DOHH2 (cell line): Measurements from ENCODE around the gene TUBA8.

Source experiments
- H3F3A ChIP-seq: fragments of 200-600 bp; sonication (generic), shearing (Covaris generic); 2 replicates; pipeline ENCODE4 v1.6.0; 2016; ENCODE audit warnings: antibody characterized with exemption, mild to moderate bottlenecking; ENCODE audit not compliant: control insufficient read depth, insufficient read depth
- H3K27ac ChIP-seq: fragments of 200-600 bp; sonication (generic); 2 replicates; pipeline ENCODE4 v1.5.1; 2014; ENCODE audit warnings: low read depth, mild to moderate bottlenecking, low read length, moderate library complexity
- H3K27me3 ChIP-seq: fragments of 200-600 bp; sonication (generic); 2 replicates; pipeline ENCODE4 v1.6.1; 2014; ENCODE audit warnings: mild to moderate bottlenecking, low read length, mixed read lengths; ENCODE audit not compliant: control insufficient read depth
- H3K36me3 ChIP-seq: fragments of 200-600 bp; sonication (generic); 2 replicates; pipeline ENCODE4 v1.6.1; 2014; ENCODE audit warnings: mild to moderate bottlenecking, low read length, moderate library complexity, mixed read lengths; ENCODE audit not compliant: control insufficient read depth
- H3K4me1 ChIP-seq: fragments of 200-600 bp; sonication (generic); 2 replicates; pipeline ENCODE4 v1.6.1; 2014; ENCODE audit warnings: mild to moderate bottlenecking, low read length, mixed read lengths; ENCODE audit not compliant: control insufficient read depth
- H3K4me2 ChIP-seq: fragments of 200-600 bp; sonication (generic); 2 replicates; pipeline ENCODE4 v1.6.0; 2014; ENCODE audit warnings: mild to moderate bottlenecking, low read length, moderate library complexity
- H3K4me3 ChIP-seq: fragments of 200-600 bp; sonication (generic); 2 replicates; pipeline ENCODE4 v1.5.1; 2014; ENCODE audit warnings: mild to moderate bottlenecking, low read length, mixed read lengths
- H3K79me2 ChIP-seq: fragments of 200-600 bp; sonication (generic); 2 replicates; pipeline ENCODE4 v1.6.1; 2014; ENCODE audit warnings: mild to moderate bottlenecking, low read length, mixed read lengths; ENCODE audit not compliant: control insufficient read depth
- H3K9me2 ChIP-seq: fragments of 200-600 bp; sonication (generic); replicated peaks from 2 replicates; pipeline ENCODE4 v1.6.1; 2014; ENCODE audit warnings: mild to moderate bottlenecking, low read length, mixed read lengths; ENCODE audit not compliant: control insufficient read depth
- H3K9me3 ChIP-seq: fragments of 200-600 bp; sonication (generic); 2 replicates; pipeline ENCODE4 v1.6.1; 2014; ENCODE audit warnings: antibody characterized with exemption, low read length, mixed read lengths; ENCODE audit not compliant: control insufficient read depth, insufficient read depth
- H4K20me1 ChIP-seq: fragments of 200-600 bp; sonication (generic); 2 replicates; pipeline ENCODE4 v1.6.0; 2014; ENCODE audit warnings: low read depth, mild to moderate bottlenecking, antibody characterized with exemption, low read length, moderate library complexity; ENCODE audit not compliant: control insufficient read depth, insufficient read depth
- CTCF ChIP-seq: fragments of 200-600 bp; sonication (generic); IDR thresholded peaks from one replicate; pipeline ENCODE4 v1.5.1; 2014; ENCODE audit warnings: antibody characterized with exemption, mild to moderate bottlenecking, low read depth, low read length; ENCODE audit not compliant: poor library complexity, severe bottlenecking
- EZH2phosphoT487 ChIP-seq: fragments of 200-600 bp; sonication (generic); IDR thresholded peaks from 2 replicates; pipeline ENCODE4 v1.6.1; 2017; ENCODE audit warnings: borderline replicate concordance, mild to moderate bottlenecking, antibody characterized with exemption, low read length, moderate library complexity, mixed read lengths

TUBA8 gene

GRCh38 chr22:18144105-18144504 is 33.5 kb downstream of the TUBA8 start:
- Histone ChIP-seq H3F3A (0 out of 2 replicates have a peak, but pooled peaks cover 3% of the 10 kb centered on the region), H3K4me1 (no peaks in the 10 kb centered on the region), H3K9me2 (no peaks in the 10 kb centered on the region), H3K27me3 (peaks cover 12% of the 10 kb centered on the region), H3K27ac (no peak overlapping the region), H4K20me1 (no peaks in the 10 kb centered on the region), H3K9me3 (no peaks in the 10 kb centered on the region; the same call in 1 of the 2 replicates), H3K4me2 (no peak overlapping the region), H3K36me3 (no peaks in the 10 kb centered on the region), H3K4me3 (no peak overlapping the region), H3K79me2 (no peaks in the 10 kb centered on the region)
- TF ChIP-seq EZH2phosphoT487 (no peak), CTCF (no peak)

GRCh38 chr22:18145676-18146388 is 35.2 kb downstream of the TUBA8 start:
- H3K9me2 ChIP-seq, result no peaks in the 10 kb centered on the region
- TF ChIP-seq EZH2phosphoT487, result no peak
- no peaks in the 10 kb centered on the region for H3K36me3 ChIP-seq
- no peaks in the 10 kb centered on the region for H4K20me1 ChIP-seq
- H3F3A ChIP-seq, result 0 out of 2 replicates have a peak, but pooled peaks cover 6% of the 10 kb centered on the region
- H3K9me3 ChIP-seq, result no peaks in the 10 kb centered on the region; the same call in 1 of the 2 replicates
- peaks cover 25% of the 10 kb centered on the region for H3K27me3 ChIP-seq
- H3K4me1 ChIP-seq, result peaks cover 5% of the 10 kb centered on the region
- H3K4me3 ChIP-seq, result no peak overlapping the region
- no peak overlapping the region for H3K4me2 ChIP-seq
- H3K79me2 ChIP-seq, result no peaks in the 10 kb centered on the region
- H3K27ac ChIP-seq, result no peak overlapping the region

- Histone ChIP-seq H3K36me3 (no peaks in the 10 kb centered on the region), H3K4me3 (no peak overlapping the region), H3K9me2 (no peaks in the 10 kb centered on the region), H3K4me1 (peaks cover 5% of the 10 kb centered on the region), H3K27ac (no peak overlapping the region), H3K27me3 (peaks cover 28% of the 10 kb centered on the region), H3K9me3 (no peaks in the 10 kb centered on the region; the same call in 1 of the 2 replicates), H4K20me1 (no peaks in the 10 kb centered on the region), H3F3A (peaks cover 6% of the 10 kb centered on the region; the same call in 1 of the 2 replicates), H3K79me2 (no peaks in the 10 kb centered on the region), H3K4me2 (no peak overlapping the region)
- TF ChIP-seq EZH2phosphoT487 (no peak), CTCF (no peak)
Observed at GRCh38 chr22:18146389-18146753, 35.8 kb downstream of the TUBA8 start.

- H3F3A ChIP-seq, result peaks cover 6% of the 10 kb centered on the region; the same call in 1 of the 2 replicates
- H3K36me3 ChIP-seq, result no peaks in the 10 kb centered on the region
- no peak overlapping the region for H3K4me2 ChIP-seq
- H3K9me2 ChIP-seq, result no peaks in the 10 kb centered on the region
- H4K20me1 ChIP-seq, result no peaks in the 10 kb centered on the region
- TF ChIP-seq EZH2phosphoT487, result no peak
- no peak for TF ChIP-seq CTCF
- H3K79me2 ChIP-seq, result no peaks in the 10 kb centered on the region
- no peak overlapping the region for H3K4me3 ChIP-seq
- H3K27ac ChIP-seq, result no peak overlapping the region
- H3K9me3 ChIP-seq, result no peaks in the 10 kb centered on the region
- H3K27me3 ChIP-seq, result peaks cover 30% of the 10 kb centered on the region
- H3K4me1 ChIP-seq, result peaks cover 5% of the 10 kb centered on the region
Observed at GRCh38 chr22:18147791-18148190, 37.2 kb downstream of the TUBA8 start.
